NOMO-1 (cell line): Measurements from ENCODE around the gene CHMP2A.

Experiments
- DNase-seq, 2 experiments: peaks; one replicate each; lab custom pipeline; 2025; ENCODE audit not compliant: unreplicated experiment in 2 of 2; lab: John Stamatoyannopoulos, UW

The CHMP2A gene

DNA sequence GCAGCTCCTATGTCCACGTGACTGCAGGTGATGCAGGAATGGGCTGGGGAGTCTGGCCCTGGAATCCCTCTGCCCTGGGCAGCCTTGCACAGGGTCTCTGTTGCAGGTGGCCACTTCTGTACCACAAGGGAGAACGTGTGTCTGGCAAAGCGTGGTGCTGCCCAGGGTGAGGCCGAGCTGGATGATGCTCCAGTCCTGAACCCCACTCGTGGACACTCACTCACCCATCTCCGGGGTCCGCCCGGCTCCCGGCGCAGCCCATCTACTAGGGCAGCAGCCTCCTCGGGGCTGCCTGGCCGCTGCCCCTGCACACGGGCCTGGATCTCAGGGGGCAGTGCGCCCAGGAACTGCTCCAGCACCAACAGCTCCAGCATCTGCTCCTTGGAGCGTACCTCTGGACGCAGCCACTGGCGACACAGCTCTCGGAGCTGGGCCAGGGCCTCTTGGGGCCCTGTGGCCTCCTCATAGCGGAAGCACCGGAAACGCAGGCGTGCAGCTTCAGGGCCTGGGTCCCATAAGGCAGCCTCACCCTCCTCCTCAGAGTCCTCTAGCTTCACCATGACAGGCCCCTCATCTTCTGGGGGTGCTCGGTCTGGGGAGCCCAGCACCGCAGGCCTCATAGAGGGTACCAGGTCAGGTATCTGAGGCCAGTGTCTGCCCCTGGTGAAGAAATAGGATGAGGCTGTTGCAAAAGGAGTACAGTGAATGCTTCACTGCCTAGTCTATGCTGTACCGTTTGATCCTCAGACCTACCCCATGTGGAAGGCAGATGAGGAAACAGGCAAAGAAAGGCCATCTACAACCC, 16.1 kb upstream of the CHMP2A start:
- no peak for DNase-seq

GRCh38 chr19:58569943-58570670, 15.2 kb upstream of the CHMP2A start:
- no peak for DNase-seq

GRCh38 chr19:58569191-58569942, 14.5 kb upstream of the CHMP2A start:
- no peak for DNase-seq

DNA sequence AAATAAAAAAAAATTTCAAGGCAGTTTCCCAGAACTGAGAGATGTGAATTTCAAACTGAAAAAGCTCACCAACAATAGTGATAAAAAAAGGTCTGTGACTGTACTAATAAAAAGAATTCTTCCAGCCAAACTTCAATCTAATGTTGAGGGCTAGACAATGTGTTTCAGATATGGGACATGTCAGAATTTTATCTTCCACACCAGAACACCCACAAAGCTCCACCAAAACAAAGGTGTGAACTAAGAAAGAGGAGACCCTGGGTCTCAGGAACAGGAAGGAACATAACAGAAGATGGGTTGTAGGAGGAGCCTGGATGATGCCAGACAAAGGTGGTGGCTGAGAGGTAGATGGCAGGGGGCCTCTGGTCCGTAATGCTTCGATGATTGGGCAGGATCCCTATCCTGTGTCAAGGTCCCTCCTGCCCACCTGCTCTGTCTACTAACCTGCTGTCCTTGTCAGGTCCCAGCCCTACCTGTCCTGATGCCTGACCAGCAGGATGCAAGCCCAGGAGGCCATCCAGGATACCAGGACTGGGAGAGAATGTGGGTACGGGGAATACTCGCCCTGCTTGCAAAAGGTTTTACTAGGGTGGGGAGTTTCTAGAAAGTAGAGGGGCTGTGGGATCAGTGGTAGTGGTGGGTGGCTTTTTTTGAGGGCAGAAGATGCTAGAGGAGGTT, 13.7 kb upstream of the CHMP2A start:
- DNase-seq = no peak

DNA sequence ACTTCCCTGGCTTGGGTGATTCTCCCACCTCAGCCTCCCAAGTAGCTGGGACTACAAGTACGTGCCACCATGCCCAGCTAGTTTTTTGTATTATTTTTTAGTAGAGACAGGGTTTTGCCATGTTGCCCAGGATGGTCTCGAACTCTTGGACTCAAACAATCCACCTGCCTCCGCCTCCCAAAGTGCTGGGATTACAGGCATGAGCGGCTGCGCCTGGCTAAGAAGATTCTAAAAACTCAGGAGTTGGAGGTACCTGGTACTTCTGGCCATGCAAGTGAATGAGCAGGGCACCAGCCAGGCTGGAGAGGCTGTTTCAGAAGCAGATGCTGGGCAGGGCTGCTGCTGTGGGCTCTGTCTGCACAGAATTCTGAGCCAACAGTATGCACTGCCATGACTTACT, 12.1 kb upstream of the CHMP2A start:
- no peak for DNase-seq

DNA sequence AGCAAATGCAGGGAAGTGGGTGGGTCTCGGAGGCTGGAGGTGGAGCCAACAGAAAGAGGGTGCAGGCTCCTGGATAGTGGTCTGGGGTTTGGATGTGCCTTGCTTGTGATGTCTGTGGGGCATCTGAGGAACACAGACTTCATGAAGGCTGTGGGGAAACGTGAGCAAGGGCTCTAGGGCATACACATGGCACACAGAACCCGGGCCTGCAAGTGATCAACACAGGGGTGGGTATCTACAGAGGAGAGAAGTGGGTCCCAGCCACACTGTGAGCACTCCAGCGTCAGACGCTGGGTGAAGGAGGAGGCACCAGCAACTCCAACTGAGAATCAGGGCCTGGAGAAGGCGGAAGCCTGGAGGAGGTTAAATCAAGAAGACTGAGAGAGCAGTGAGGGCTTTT, 8.9 kb upstream of the CHMP2A start:
- no peak for DNase-seq

DNA sequence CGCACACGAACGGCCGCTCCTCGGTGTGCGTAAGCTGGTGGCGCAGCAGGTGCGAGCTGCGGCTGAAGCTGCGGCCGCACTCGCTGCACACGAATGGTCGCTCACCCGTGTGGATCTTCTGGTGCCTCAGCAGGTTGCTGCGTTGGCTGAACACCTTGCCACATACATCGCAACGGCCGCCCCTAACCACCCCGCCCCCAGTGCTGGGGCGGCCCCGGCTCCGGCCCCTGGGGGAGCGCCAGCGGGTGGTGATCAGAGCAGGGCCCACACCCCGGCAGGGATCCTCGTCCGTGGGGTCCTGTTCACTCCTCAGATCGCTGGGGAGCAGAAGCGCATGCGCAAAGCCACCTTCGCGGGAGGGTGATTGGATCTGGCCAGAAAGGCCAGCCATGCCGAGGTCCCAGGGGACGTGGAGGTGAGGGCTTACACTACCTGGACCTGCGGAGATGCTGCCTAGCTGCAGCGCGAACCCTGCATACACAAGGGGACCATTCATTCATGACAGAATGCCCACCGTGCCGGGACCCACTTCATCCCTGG, 8.2 kb upstream of the CHMP2A start:
- no peak for DNase-seq

DNA sequence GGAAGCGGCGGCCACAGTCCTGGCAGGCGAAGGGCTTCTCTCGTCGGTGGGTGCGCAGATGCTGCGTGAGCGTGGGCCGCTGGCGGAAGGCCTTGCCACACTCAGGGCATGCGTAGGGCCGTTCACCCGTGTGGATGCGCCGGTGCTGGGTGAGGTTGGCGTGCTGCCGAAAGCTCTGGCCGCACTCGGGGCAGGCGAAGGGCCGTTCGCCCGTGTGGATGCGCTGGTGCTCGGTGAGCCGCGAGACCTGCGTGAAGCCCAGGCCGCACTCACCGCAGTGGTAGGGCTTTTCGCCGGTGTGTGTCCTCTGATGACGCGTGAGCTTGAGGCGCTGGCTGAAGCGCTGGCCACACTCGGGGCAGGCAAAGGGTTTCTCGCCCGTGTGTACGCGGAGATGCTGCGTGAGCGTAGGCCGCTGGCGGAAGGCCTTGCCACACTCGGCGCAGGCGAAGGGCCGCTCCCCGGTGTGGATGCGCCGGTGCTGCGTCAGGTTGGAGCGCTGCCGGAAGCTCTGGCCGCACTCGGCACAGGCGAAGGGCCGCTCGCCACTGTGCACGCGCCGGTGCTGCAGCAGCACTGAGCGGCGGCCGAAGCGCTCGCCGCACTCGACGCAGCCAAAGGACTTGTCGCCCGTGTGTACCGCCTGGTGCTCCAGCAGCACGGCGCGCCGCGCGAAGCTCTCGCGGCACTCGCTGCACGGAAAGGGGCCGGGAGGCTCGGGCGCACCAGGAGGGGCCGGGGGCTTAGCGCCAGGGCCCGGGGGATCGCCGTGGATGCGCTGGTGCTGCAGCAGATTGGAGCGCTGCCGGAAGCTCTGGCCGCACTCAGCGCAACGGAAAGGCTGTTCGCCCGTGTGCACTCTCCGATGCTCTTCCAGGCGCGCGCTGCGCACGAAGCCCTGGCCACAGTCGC, 7.5 kb upstream of the CHMP2A start:
- no peak for DNase-seq

GRCh38 chr19:58561373-58562121, 6.6 kb upstream of the CHMP2A start:
- no peak for DNase-seq

- no peak for DNase-seq
These were observed 6.0 kb upstream of the CHMP2A start for GRCh38 chr19:58560921-58561320.

- no peak for DNase-seq
These were observed 5.3 kb upstream of the CHMP2A start for GRCh38 chr19:58560007-58560887.

- DNase-seq = no peak
These were observed 4.5 kb upstream of the CHMP2A start for GRCh38 chr19:58559275-58560006.

DNA sequence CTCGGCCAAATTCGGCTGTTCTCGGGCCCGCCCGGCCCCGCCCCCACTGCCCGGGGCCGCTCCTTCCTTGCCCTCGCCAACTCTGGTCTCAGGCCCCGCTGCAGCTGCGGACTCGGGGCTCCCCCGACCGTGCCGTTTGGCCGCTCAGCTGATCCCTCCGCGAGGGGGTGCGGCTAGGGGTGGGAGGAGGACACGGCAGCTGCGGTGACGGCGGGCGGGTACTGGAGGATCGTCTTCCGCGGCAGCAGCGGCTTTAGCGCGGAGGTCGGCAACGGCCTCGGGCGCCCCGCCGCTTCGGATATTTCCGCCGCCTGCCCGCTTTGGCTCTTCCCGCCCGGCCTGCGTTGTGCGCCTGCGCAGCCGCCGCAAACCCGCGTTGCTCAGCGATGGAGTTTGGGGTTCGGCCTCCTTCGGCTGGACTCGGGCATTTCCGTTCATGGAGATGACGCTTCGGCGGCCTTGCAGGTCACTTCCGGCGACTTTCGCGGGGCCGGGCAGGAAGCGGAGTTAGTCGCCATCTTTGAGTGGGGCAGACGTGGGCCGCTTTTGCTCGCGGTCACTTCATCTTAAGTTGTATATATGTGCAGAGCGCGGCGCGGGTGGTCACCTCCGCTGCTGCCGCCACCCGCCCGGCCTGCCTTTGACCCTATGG, 3.8 kb upstream of the CHMP2A start:
- no peak for DNase-seq

- no peak for DNase-seq
These were observed 3.2 kb upstream of the CHMP2A start, which contains the start of gene UBE2M for GRCh38 chr19:58558066-58558622. Gene UBE2M, minus strand, starts transcription at chr19:58558611. Its CDS starts 230 bp downstream, at chr19:58558381.

GRCh38 chr19:58557221-58558065, 2.5 kb upstream of the CHMP2A start:
- DNase-seq = no peak
